HG02840 (cell line): Measurements from ENCODE around the gene BLOC1S1.
"Not testable (repeated sequence)": the region's sequence is repeated elsewhere in the genome, so short reads cannot be mapped to it uniquely, and the experiment has no call there.

Source experiments
- ATAC-seq: cut with Tn5 transposase; IDR thresholded peaks from one replicate; pipeline ENCODE4 v1.9.1; 2021; ENCODE audit warnings: mild to moderate bottlenecking, moderate library complexity, moderate number of reproducible peaks; ENCODE audit not compliant: unreplicated experiment, low FRiP score

BLOC1S1 gene

DNA sequence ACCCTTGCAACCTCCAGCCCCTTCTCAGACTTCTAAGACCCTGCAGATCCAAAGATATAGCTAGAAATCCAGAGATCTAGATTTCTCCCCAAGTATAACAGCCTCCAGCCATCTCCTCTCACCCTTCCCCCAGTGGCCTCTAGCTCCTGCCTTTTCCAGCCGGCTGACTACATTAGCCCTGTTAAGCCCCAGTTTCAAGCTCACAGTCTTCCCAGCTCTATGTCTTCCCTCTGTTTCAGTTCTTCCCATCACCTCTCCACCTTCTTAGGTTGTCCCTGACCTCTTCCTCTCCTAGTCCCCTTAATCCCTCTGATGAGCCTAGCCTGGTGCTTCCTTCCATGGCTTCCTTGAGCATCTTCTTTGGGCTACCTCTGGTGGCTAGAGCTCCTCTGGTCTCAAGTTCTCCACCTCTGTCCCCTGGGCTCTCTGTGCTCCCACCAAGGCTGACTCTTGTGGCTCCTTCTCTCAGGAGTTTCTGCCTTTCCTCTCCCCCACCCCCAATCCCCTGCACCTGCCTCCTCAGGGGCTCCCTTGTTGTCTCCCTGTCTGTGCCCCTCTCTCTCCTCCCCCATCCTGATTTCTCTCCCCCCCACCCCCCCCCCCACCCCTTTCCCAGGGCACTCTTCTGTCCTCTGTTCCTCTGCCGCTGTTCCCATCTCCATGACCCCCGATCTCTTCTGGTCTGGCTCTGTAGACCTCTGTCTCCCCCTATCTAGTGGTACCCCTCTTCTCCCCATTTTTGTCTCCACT lies 26.3 kb downstream of the BLOC1S1 start:
- no peak for ATAC-seq

GRCh38 chr12:55742719-55743405 lies 27.0 kb downstream of the BLOC1S1 start, which contains the start of gene GDF11:
GDF11 (plus strand) TSS chr12:55743122; CDS start chr12:55743317, 195 bp downstream.
- no peak for ATAC-seq

DNA sequence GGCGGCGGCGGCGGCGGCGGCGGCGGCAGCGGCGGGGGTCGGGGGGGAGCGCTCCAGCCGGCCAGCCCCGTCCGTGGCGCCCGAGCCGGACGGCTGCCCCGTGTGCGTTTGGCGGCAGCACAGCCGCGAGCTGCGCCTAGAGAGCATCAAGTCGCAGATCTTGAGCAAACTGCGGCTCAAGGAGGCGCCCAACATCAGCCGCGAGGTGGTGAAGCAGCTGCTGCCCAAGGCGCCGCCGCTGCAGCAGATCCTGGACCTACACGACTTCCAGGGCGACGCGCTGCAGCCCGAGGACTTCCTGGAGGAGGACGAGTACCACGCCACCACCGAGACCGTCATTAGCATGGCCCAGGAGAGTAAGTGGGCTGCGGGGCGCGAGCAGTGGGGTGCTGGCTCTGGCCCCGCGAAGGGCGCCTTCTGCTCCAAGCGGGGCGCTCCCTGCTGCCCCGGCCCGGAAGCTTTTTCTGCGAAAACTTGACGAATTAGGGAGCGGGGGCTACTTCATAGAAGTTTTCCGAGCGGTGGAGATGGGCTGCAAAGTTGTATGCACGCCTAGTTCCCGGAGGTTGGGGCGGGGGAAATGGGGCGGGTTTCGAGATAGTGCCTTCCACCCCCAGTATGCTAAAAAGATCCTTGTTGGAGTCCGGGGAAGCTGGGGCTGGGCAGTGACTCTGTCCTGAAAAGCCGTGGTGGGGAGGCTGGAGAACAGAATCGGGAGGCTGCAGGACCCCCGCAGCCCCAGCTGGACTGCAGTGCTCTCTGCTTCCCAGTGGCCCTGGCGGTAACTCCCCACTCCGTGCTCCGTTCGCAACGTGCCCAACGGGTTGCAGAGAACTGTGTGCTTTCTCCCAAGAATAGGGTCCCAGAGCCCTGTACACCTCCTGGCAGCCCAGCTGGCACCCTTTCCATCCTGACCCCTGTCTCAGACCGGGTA lies 27.8 kb downstream of the BLOC1S1 start:
- ATAC-seq, result no peak

DNA sequence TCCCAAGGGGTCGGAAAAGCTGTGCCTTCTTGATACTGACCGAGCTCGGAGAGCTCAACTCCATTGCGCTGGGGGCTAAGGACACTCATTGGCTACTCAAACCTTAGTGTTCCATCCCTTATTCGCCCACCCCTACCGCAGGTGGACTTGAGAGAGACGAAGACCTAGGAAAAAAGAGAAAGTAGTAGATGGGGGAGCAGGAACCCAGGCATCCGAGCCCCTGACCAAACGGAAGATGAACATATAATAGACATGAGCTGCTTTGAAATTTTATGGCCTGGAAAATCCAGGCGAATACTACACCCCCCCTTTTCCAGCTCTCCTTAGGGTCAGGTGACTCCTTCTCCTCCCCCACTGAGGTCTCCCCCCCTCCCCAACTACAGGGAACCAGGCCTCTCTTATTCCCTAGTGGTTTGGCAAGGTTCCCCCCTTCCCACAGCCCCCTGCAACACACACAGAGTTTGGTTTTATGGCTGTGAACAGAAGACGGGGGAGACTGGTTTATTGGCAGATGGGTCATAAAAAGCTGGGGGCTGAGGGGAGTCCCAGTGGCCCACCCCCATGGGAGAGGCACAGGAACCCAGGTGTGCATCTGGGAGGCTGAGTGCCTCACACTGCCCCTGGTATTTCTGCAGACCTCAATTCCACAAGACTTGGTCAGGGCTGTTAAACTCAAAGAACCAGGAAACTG lies 28.6 kb downstream of the BLOC1S1 start:
- no peak for ATAC-seq

DNA sequence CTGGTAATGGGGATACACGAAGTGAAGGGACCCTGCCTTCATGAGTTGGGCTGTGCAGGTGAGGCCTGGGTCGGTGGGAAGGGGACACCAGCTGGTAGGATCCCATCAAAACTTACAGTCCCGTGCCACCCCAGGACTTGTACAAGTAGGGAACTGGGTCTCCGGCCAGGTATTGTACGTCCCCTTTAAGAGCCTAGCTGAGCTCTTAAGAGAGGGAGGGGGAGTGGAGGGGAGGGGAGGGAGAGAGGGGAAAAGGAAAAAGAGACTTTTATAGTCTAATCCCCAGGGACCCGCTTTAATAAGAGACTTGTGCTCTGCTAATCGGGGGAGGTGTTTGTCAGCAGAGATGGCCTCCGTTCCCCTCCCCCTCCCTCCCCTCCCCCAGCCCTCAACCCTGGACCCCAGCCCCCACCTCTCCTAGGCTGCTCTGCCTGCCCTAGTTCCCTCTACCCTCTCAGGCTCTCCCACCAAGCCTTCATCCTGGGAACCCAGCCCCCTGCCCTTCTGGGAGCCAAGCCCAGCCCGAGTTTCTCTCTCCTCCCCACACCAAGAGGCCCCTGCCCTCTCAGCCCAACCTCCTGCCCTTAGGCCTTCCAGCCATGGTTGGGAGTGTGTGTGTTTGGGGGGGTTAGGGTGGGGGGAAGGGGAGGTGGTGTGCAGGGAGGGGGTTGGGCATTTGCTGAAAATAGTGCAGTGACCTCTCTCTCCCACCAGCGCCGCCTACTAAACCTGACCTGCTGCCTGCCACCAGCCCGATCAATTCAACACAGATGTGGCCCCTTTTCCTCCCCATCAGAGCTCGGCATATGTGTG lies 29.7 kb downstream of the BLOC1S1 start:
- no peak for ATAC-seq

- ATAC-seq, result no peak
Measured at GRCh38 chr12:55746174-55746912, 30.5 kb downstream of the BLOC1S1 start.

DNA sequence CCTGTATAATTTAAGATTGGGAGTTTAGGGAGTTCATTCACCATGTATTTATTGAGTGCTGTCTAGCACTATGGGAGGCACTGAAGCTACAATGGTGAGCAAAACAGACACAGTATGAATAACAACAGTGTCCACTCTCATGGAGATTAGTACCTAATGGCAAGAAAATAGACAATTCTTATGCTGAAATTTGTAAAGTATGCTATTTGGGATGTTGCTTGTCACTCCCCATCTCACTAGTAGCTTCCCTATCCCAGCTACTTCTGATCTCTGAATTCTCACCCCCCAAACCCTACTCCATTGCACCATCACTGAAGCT lies 31.0 kb downstream of the BLOC1S1 start:
- ATAC-seq, result no peak

- ATAC-seq, result no peak
Measured at GRCh38 chr12:55748230-55748993, 32.6 kb downstream of the BLOC1S1 start.

DNA sequence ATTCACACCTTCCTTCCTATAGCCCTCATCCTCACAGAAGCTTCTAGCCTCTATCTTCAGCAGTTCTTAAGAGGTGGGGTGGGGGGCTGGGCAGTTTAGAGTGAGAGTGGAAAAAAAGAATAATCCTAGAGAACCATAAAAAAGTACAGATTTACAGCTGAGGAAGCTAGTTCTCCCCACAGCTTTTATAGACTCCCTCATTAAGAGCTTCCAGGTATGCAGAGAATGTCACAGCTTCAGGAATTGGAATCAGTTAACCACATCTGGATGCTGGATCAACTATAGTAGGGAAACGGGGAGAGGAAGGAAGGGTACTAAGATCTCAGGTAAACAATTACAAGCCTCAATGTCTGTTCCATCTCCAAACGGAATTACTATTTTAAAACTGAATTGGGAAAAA lies 39.4 kb downstream of the BLOC1S1 start:
- no peak for ATAC-seq

DNA sequence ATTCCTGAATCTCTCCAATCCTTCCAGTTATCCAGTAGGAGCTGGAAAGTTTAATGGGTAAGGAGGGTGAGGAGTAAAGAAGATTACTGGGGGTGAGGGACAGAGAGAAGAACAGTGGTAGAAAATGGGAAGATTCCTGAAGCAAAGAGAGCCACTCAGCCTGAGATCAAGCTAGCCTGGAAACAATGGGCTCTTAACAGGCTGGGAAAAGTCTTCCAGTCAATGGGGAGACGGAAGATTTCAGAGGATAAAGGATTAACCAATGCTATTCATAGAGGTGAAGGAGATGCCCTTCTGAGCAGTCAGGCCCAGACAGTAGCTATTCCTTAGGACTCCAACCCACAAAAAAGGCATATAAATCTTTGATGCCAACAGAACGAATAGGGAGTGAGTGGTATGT lies 41.9 kb downstream of the BLOC1S1 start:
- ATAC-seq, result no peak

- not testable (repeated sequence) for ATAC-seq
Measured at GRCh38 chr12:55758575-55758974, 42.7 kb downstream of the BLOC1S1 start.

GRCh38 chr12:55760663-55761062 lies 44.8 kb downstream of the BLOC1S1 start:
- ATAC-seq, result no peak

- no peak for ATAC-seq
Measured at GRCh38 chr12:55762646-55763045, 46.8 kb downstream of the BLOC1S1 start.

DNA sequence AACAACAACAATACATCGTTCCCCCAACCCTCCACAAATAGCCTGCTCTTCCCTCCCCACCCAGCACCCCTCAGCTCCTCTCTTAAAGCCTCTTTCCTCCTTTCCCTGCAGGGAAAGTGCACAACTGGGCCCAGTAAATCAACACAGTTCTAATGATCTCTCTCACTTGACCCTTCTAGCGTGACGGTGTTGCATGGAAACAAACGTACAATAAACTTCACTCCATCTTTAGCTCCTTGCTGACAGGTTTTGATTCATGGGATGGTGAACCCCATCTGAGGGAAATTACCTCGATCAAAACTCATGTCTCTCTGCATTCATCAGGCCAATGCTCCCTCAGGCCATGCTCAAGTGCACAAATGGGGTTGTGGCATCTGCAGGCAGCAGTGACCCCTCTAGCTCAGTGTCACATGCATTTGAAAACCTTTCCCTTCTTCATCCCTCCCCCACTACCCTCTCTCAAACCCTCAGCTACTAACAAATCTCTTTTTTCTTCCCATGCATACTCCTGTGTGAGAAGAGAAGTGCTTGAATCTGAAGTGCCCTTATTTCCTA lies 50.0 kb downstream of the BLOC1S1 start:
- ATAC-seq, result no peak

DNA sequence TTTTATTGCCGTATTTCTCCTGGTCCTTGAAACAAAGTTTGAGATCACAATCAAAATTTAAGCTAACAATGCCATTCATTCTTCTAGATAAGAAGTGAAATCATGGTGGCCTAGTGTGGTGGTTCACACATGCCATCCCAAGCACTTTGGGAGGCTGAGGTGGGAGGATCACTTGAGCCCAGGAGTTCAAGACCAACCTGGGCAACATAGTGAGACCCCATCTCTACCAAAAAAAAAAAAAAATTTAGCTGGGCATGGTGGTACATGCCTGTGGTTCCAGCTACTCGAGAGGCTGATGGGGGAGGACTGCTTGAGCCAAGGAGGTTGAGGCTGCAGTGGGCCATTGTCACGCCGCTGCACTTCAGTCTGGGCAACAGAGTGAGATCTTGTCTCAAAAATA lies 51.3 kb downstream of the BLOC1S1 start:
- ATAC-seq, result no peak
